ENCODE results near the gene HSPA9. TPM values are rescaled to one million over a fixed set of nuclear protein-coding genes. Genes with fewer than 3 reads are reported as not detected.

HSPA9 gene
- total RNA-seq, 3 donors from 2014 or later, result 236 to 288 (median 266) TPM

- Histone ChIP-seq H3K36me3 (no peaks in the 10 kb centered on the region), H3K9me3 (no peaks in the 10 kb centered on the region), H3K4me3 (no peak overlapping the region), H3K27ac (no peak overlapping the region), H3K27me3 (no peaks in the 10 kb centered on the region), H3K4me1 (no peaks in the 10 kb centered on the region)
- DNase-seq (ENCODE audit: low spot score in 2 of 2), result no peak
- intact Hi-C loops (cut with DNase I; ENCODE audit: low total_unique reads), result no loop called here
- TF ChIP-seq POLR2A (IDR thresholded peaks at IDR 0.05) (no peak), CTCF (IDR thresholded peaks at IDR 0.05) (no peak), POLR2AphosphoS5 (IDR thresholded peaks at IDR 0.05) (no peak)
Observed at GRCh38 chr5:138602371-138603000, 27.3 kb upstream of the HSPA9 start.

GRCh38 chr5:138601444-138601843, 26.2 kb upstream of the HSPA9 start:
- no peak overlapping the region for H3K4me3 ChIP-seq
- H3K4me1 ChIP-seq, result no peaks in the 10 kb centered on the region
- intact Hi-C loops (cut with DNase I; ENCODE audit: low total_unique reads), result no loop called here
- no peaks in the 10 kb centered on the region for H3K9me3 ChIP-seq
- H3K27me3 ChIP-seq, result no peaks in the 10 kb centered on the region
- TF ChIP-seq POLR2A (IDR thresholded peaks at IDR 0.05) (no peak), POLR2AphosphoS5 (IDR thresholded peaks at IDR 0.05) (no peak), CTCF (IDR thresholded peaks at IDR 0.05) (no peak)
- no peaks in the 10 kb centered on the region for H3K36me3 ChIP-seq
- DNase-seq (ENCODE audit: low spot score in 2 of 2), result no peak
- no peak overlapping the region for H3K27ac ChIP-seq

- TF ChIP-seq POLR2AphosphoS5 (IDR thresholded peaks at IDR 0.05), result no peak
- TF ChIP-seq CTCF (IDR thresholded peaks at IDR 0.05), result no peak
- TF ChIP-seq POLR2A (IDR thresholded peaks at IDR 0.05), result no peak
- Histone ChIP-seq H3K27ac (no peak overlapping the region), H3K4me3 (no peak overlapping the region), H3K9me3 (no peaks in the 10 kb centered on the region), H3K4me1 (no peaks in the 10 kb centered on the region), H3K36me3 (no peaks in the 10 kb centered on the region), H3K27me3 (no peaks in the 10 kb centered on the region)
- intact Hi-C loops (cut with DNase I; ENCODE audit: low total_unique reads), result no loop called here
- no peak for DNase-seq (ENCODE audit: low spot score in 2 of 2)
Observed at GRCh38 chr5:138600446-138600845, 25.2 kb upstream of the HSPA9 start.

GRCh38 chr5:138597661-138598400, 22.6 kb upstream of the HSPA9 start:
- Histone ChIP-seq H3K4me3 (no peak overlapping the region), H3K27ac (no peak overlapping the region), H3K27me3 (no peaks in the 10 kb centered on the region), H3K9me3 (no peaks in the 10 kb centered on the region), H3K36me3 (no peaks in the 10 kb centered on the region), H3K4me1 (no peaks in the 10 kb centered on the region)
- DNase-seq (ENCODE audit: low spot score in 2 of 2), result no peak
- intact Hi-C loops (cut with DNase I; ENCODE audit: low total_unique reads), result no loop called here
- TF ChIP-seq POLR2A (IDR thresholded peaks at IDR 0.05) (no peak), CTCF (IDR thresholded peaks at IDR 0.05) (no peak), POLR2AphosphoS5 (IDR thresholded peaks at IDR 0.05) (no peak)

GRCh38 chr5:138596105-138596881, 21.1 kb upstream of the HSPA9 start:
- H3K27me3 ChIP-seq, result no peaks in the 10 kb centered on the region
- intact Hi-C loops (cut with DNase I; ENCODE audit: low total_unique reads), result no loop called here
- no peak for TF ChIP-seq CTCF (IDR thresholded peaks at IDR 0.05)
- TF ChIP-seq POLR2A (IDR thresholded peaks at IDR 0.05), result no peak
- no peak for TF ChIP-seq POLR2AphosphoS5 (IDR thresholded peaks at IDR 0.05)
- no peaks in the 10 kb centered on the region for H3K4me1 ChIP-seq
- H3K4me3 ChIP-seq, result no peak overlapping the region
- no peak overlapping the region for H3K27ac ChIP-seq
- no peak for DNase-seq (ENCODE audit: low spot score in 2 of 2)
- no peaks in the 10 kb centered on the region for H3K9me3 ChIP-seq
- no peaks in the 10 kb centered on the region for H3K36me3 ChIP-seq
